ENCODE measurements around the gene CCDC121.

The CCDC121 gene

GRCh38 chr2:27581417-27582128 lies 47.2 kb downstream of the CCDC121 start:
- DNase-seq: no peak
